ENCODE data around the gene RAPH1.

The RAPH1 gene

GRCh38 chr2:203490391-203490790 lies 44.7 kb downstream of the RAPH1 start:
- no peaks in the 10 kb centered on the region for H3K4me1 ChIP-seq
- H3K79me2 ChIP-seq: no peaks in the 10 kb centered on the region
- H3K36me3 ChIP-seq (ENCODE audit: control insufficient read depth, insufficient read depth, low read length): no peaks in the 10 kb centered on the region
- H3K27ac ChIP-seq: no peak overlapping the region
- no peak overlapping the region for H2AFZ ChIP-seq
- H3K9ac ChIP-seq: no peak overlapping the region
- TF ChIP-seq, protein P1, sequence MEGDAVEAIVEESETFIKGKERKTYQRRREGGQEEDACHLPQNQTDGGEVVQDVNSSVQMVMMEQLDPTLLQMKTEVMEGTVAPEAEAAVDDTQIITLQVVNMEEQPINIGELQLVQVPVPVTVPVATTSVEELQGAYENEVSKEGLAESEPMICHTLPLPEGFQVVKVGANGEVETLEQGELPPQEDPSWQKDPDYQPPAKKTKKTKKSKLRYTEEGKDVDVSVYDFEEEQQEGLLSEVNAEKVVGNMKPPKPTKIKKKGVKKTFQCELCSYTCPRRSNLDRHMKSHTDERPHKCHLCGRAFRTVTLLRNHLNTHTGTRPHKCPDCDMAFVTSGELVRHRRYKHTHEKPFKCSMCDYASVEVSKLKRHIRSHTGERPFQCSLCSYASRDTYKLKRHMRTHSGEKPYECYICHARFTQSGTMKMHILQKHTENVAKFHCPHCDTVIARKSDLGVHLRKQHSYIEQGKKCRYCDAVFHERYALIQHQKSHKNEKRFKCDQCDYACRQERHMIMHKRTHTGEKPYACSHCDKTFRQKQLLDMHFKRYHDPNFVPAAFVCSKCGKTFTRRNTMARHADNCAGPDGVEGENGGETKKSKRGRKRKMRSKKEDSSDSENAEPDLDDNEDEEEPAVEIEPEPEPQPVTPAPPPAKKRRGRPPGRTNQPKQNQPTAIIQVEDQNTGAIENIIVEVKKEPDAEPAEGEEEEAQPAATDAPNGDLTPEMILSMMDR (IDR thresholded peaks at IDR 0.05): no peak
- H3K4me2 ChIP-seq (ENCODE audit: low read length): no peak overlapping the region
- H3K4me3 ChIP-seq (ENCODE audit: low read depth, low read length): no peak overlapping the region
- H3K9me3 ChIP-seq (ENCODE audit: control insufficient read depth, low read length): no peaks in the 10 kb centered on the region
- H3K27me3 ChIP-seq (ENCODE audit: control insufficient read depth, insufficient read depth, low read length): no peaks in the 10 kb centered on the region

GRCh38 chr2:203489531-203489930 lies 45.6 kb downstream of the RAPH1 start:
- Histone ChIP-seq H3K27ac (no peak overlapping the region), H3K4me2 (ENCODE audit: low read length) (no peak overlapping the region), H2AFZ (no peak overlapping the region), H3K4me1 (no peaks in the 10 kb centered on the region), H3K36me3 (ENCODE audit: control insufficient read depth, insufficient read depth, low read length) (no peaks in the 10 kb centered on the region), H3K27me3 (ENCODE audit: control insufficient read depth, insufficient read depth, low read length) (no peaks in the 10 kb centered on the region), H3K9ac (no peak overlapping the region), H3K4me3 (ENCODE audit: low read depth, low read length) (no peak overlapping the region), H3K9me3 (ENCODE audit: control insufficient read depth, low read length) (no peaks in the 10 kb centered on the region), H3K79me2 (no peaks in the 10 kb centered on the region)
- TF ChIP-seq, protein P1 (IDR thresholded peaks at IDR 0.05): no peak

- Histone ChIP-seq H3K4me2 (ENCODE audit: low read length) (no peak overlapping the region), H3K27ac (no peak overlapping the region), H3K36me3 (ENCODE audit: control insufficient read depth, insufficient read depth, low read length) (no peaks in the 10 kb centered on the region), H3K4me1 (no peaks in the 10 kb centered on the region), H3K9ac (no peak overlapping the region), H3K79me2 (no peaks in the 10 kb centered on the region), H3K4me3 (ENCODE audit: low read depth, low read length) (no peak overlapping the region), H3K9me3 (ENCODE audit: control insufficient read depth, low read length) (no peaks in the 10 kb centered on the region), H2AFZ (no peak overlapping the region), H3K27me3 (ENCODE audit: control insufficient read depth, insufficient read depth, low read length) (no peaks in the 10 kb centered on the region)
- TF ChIP-seq, protein P1 (IDR thresholded peaks at IDR 0.05): peak; percentile 77
Observed at GRCh38 chr2:203484266-203485112, 50.6 kb downstream of the RAPH1 start.

GRCh38 chr2:203480623-203481022 lies 54.5 kb downstream of the RAPH1 start:
- Histone ChIP-seq H3K4me1 (no peaks in the 10 kb centered on the region), H3K9me3 (ENCODE audit: control insufficient read depth, low read length) (no peaks in the 10 kb centered on the region), H3K79me2 (no peaks in the 10 kb centered on the region), H2AFZ (no peak overlapping the region), H3K27ac (no peak overlapping the region), H3K27me3 (ENCODE audit: control insufficient read depth, insufficient read depth, low read length) (no peaks in the 10 kb centered on the region), H3K9ac (no peak overlapping the region), H3K36me3 (ENCODE audit: control insufficient read depth, insufficient read depth, low read length) (no peaks in the 10 kb centered on the region), H3K4me2 (ENCODE audit: low read length) (no peak overlapping the region), H3K4me3 (ENCODE audit: low read depth, low read length) (no peak overlapping the region)
- TF ChIP-seq, protein P1 (IDR thresholded peaks at IDR 0.05): no peak

- H3K9me3 ChIP-seq (ENCODE audit: control insufficient read depth, low read length): no peaks in the 10 kb centered on the region
- no peaks in the 10 kb centered on the region for H3K4me1 ChIP-seq
- H3K4me3 ChIP-seq (ENCODE audit: low read depth, low read length): no peak overlapping the region
- H3K79me2 ChIP-seq: no peaks in the 10 kb centered on the region
- no peak overlapping the region for H3K9ac ChIP-seq
- no peak overlapping the region for H2AFZ ChIP-seq
- no peaks in the 10 kb centered on the region for H3K27me3 ChIP-seq (ENCODE audit: control insufficient read depth, insufficient read depth, low read length)
- no peak overlapping the region for H3K27ac ChIP-seq
- TF ChIP-seq, protein P1 (IDR thresholded peaks at IDR 0.05): no peak
- no peaks in the 10 kb centered on the region for H3K36me3 ChIP-seq (ENCODE audit: control insufficient read depth, insufficient read depth, low read length)
- H3K4me2 ChIP-seq (ENCODE audit: low read length): no peak overlapping the region
Observed at GRCh38 chr2:203476881-203477280, 58.2 kb downstream of the RAPH1 start.

All from parathyroid adenoma (tissue), 2 donors.